Panc1 (cell line): Measurements from ENCODE around the gene NOX4. TPM values are rescaled to one million over a fixed set of nuclear protein-coding genes. Genes with fewer than 3 reads are reported as not detected.

Source experiments
- ATAC-seq: fragments of 200-7000 bp; cut with Tn5 transposase; 2 replicates; pipeline ENCODE4 v1.9.1; 2020; ENCODE audit warnings: mild to moderate bottlenecking, moderate library complexity
- BruUV-seq: library from RNA; stranded (reverse); fragments of 400-500 nt; replicated peaks from 2 replicates; lab custom pipeline; 2021; lab: Mats Ljungman, UMichigan
- CTCF ChIA-PET: fragments of 300-600 bp; sonication (Branson Sonifier 250); formaldehyde crosslinking; loops from one replicate; lab custom pipeline; 2022; ENCODE audit warnings: antibody characterized with exemption; lab: Charles Lee
- POLR2A ChIA-PET: fragments of 300-600 bp; sonication (Branson Sonifier 250); formaldehyde crosslinking; loops from one replicate; lab custom pipeline; 2022; ENCODE audit warnings: antibody characterized with exemption; lab: Charles Lee
- DNase-seq: peaks from one replicate; pipeline ENCODE4 v3.0.0-alpha.2; 2010; ENCODE audit warnings: low read depth, low spot score
- H3K27ac ChIP-seq: 2 replicates; pipeline ENCODE4 v1.5.1; 2011; ENCODE audit warnings: mild to moderate bottlenecking, low read length, inconsistent platforms
- H3K27me3 ChIP-seq: fragments of 200-500 bp; sonication (Bioruptor generic); 2 replicates; pipeline ENCODE4 v1.6.0; 2014; ENCODE audit warnings: low read length, inconsistent platforms; ENCODE audit not compliant: control insufficient read depth, insufficient read depth
- H3K36me3 ChIP-seq: fragments of 200-500 bp; sonication (Bioruptor generic); 2 replicates; pipeline ENCODE4 v1.5.1; 2014; ENCODE audit warnings: inconsistent platforms, mild to moderate bottlenecking, low read length, moderate library complexity; ENCODE audit not compliant: control insufficient read depth, insufficient read depth
- H3K4me1 ChIP-seq: 2 replicates; pipeline ENCODE4 v1.5.1; 2011; ENCODE audit warnings: inconsistent platforms, mild to moderate bottlenecking, low read length, moderate library complexity; ENCODE audit not compliant: control insufficient read depth, insufficient read depth
- H3K4me3 ChIP-seq, 2 experiments: 2 replicates each; pipeline ENCODE4 v1.5.1; 2011 to 2012; ENCODE audit warnings: low read depth in 2 of 2, low read length in 2 of 2, mild to moderate bottlenecking in 2 of 2, inconsistent platforms in 1 of 2, moderate library complexity in 1 of 2
- H3K9me3 ChIP-seq: fragments of 200-500 bp; sonication (Bioruptor generic); 2 replicates; pipeline ENCODE4 v1.5.1; 2014; ENCODE audit warnings: low read depth, mild to moderate bottlenecking, inconsistent platforms, low read length, moderate library complexity; ENCODE audit not compliant: control insufficient read depth, insufficient read depth
- POLR2AphosphoS5 ChIP-seq: IDR thresholded peaks from 2 replicates; pipeline ENCODE4 v1.6.1; 2012; ENCODE audit warnings: mild to moderate bottlenecking, low read depth, low read length, moderate library complexity
- REST ChIP-seq, 2 experiments: IDR thresholded peaks; 2 replicates each; pipeline ENCODE4 v1.6.1; 2011 to 2012; ENCODE audit warnings: low read depth in 2 of 2, control low read depth in 1 of 2, low read length in 1 of 2, mild to moderate bottlenecking in 1 of 2, moderate library complexity in 1 of 2; ENCODE audit not compliant: insufficient read depth in 1 of 2
- SIN3A ChIP-seq: IDR thresholded peaks from 2 replicates; pipeline ENCODE4 v1.6.1; 2012; ENCODE audit warnings: low read depth, mild to moderate bottlenecking, low read length, moderate library complexity, borderline replicate concordance; ENCODE audit not compliant: insufficient read depth
- TCF7L2 ChIP-seq: IDR thresholded peaks from 2 replicates; pipeline ENCODE4 v1.6.1; 2011; ENCODE audit warnings: mild to moderate bottlenecking, low read depth, low read length, inconsistent platforms
- in situ Hi-C: cut with HindIII; loops from 2 replicates; pipeline ENCODE4 v1.10.0; 2016; ENCODE audit warnings: low sequenced_read_pairs, low pct_unique_long_range_greater_than_20kb
- intact Hi-C: fragments of 100-400 bp; cut with micrococcal nuclease; formaldehyde crosslinking; loops from one replicate; pipeline ENCODE4 v1.10.0; 2022; ENCODE audit not compliant: unreplicated experiment
- total RNA-seq: library from RNA; stranded (reverse); gene quantifications from one replicate; pipeline ENCODE4 v1.2.1, GENCODE V29; 2021; ENCODE audit not compliant: unreplicated experiment
- TF ChIP-seq, protein P1 (sequence below): fragments of 450-650 bp; IDR thresholded peaks from 2 replicates; pipeline ENCODE4 v1.5.1; 2017; ENCODE audit warnings: mild to moderate bottlenecking

NOX4 gene
- total RNA-seq, 1 experiment from 2014 or later = not detected

DNA sequence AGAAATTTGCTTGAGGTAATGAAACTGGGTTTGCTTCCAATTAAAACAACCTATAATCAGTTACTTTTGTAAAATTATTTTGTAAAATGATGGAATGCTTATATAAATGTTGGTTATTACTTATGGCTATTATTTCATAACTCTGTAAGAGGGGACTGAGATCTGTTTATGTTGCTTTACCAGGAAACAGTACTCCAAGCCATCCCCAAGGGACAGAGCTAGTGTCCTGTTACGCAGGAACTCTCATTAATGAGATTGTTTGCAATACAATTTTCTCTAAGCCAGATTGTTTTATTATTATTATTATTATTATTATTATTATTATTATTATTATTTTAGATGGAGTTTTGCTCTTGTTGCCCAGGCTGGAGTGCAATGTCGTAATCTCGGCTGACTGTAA, 2.3 kb upstream of the NOX4 start:
- ATAC-seq = no peak
- BruUV-seq = no TSS peak
- TF ChIP-seq, protein P1, sequence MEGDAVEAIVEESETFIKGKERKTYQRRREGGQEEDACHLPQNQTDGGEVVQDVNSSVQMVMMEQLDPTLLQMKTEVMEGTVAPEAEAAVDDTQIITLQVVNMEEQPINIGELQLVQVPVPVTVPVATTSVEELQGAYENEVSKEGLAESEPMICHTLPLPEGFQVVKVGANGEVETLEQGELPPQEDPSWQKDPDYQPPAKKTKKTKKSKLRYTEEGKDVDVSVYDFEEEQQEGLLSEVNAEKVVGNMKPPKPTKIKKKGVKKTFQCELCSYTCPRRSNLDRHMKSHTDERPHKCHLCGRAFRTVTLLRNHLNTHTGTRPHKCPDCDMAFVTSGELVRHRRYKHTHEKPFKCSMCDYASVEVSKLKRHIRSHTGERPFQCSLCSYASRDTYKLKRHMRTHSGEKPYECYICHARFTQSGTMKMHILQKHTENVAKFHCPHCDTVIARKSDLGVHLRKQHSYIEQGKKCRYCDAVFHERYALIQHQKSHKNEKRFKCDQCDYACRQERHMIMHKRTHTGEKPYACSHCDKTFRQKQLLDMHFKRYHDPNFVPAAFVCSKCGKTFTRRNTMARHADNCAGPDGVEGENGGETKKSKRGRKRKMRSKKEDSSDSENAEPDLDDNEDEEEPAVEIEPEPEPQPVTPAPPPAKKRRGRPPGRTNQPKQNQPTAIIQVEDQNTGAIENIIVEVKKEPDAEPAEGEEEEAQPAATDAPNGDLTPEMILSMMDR = no peak
- TF ChIP-seq REST (IDR thresholded peaks at IDR 0.05; ENCODE audit: insufficient read depth in 1 of 2, low read depth in 2 of 2, low read length in 1 of 2) (no peak), TCF7L2 (no peak), POLR2AphosphoS5 (no peak), SIN3A (no peak)
- Histone ChIP-seq H3K9me3 (no peaks in the 10 kb centered on the region), H3K4me1 (no peaks in the 10 kb centered on the region), H3K4me3 (no peak overlapping the region), H3K27me3 (no peaks in the 10 kb centered on the region), H3K36me3 (no peaks in the 10 kb centered on the region), H3K27ac (no peak overlapping the region)
- intact Hi-C loops = no loop called here
- CTCF ChIA-PET = no interaction called here
- POLR2A ChIA-PET = no interaction called here
- DNase-seq = no peak
- in situ Hi-C loops = no loop called here

DNA sequence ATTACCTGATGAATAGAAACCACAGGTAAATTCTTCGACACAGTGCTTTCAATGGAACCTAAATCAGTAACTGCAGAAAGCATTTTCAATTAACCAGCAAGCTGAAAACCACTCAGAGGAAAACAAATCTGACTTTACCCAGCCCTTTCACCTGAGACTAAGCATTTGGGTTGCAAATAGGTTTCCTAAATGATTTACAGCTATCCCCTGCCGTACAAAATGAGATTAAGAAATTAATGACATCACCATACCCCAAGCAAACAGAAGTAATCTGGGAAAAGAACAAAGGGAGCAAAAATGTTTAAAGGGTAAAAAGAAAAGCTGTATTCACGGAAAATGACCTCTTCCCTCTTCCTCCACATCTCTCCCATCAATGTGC, 584 bp downstream of the NOX4 start:
- CTCF ChIA-PET = no interaction called here
- in situ Hi-C loops (no loop called here), intact Hi-C loops (no loop called here)
- Histone ChIP-seq H3K9me3 (no peaks in the 10 kb centered on the region), H3K27me3 (no peaks in the 10 kb centered on the region), H3K27ac (no peak overlapping the region), H3K4me1 (no peaks in the 10 kb centered on the region), H3K36me3 (no peaks in the 10 kb centered on the region), H3K4me3 (peak overlapping the region in 1 of 2 experiments; percentile 20; a peak in 1 of 4 replicates)
- POLR2A ChIA-PET = no interaction called here
- BruUV-seq = no TSS peak
- DNase-seq (no peak), ATAC-seq (no peak)
- TF ChIP-seq, protein P1 = no peak
- TF ChIP-seq SIN3A (no peak), REST (IDR thresholded peaks at IDR 0.05; ENCODE audit: insufficient read depth in 1 of 2, low read depth in 2 of 2, low read length in 1 of 2) (no peak), TCF7L2 (no peak), POLR2AphosphoS5 (no peak)
